GM18507 (cell line): ENCODE data around the gene TRPV6.

Experiments
- DNase-seq: peaks from one replicate; pipeline ENCODE4 v3.0.0; 2011; ENCODE audit warnings: low read depth; ENCODE audit not compliant: insufficient read length; ENCODE audit errors: extremely low spot score
- FAIRE-seq: peaks from 2 replicates; lab custom pipeline; 2011; peaks lifted over from hg19 to GRCh38; lab: Jason Lieb, UNC

TRPV6 gene

DNA sequence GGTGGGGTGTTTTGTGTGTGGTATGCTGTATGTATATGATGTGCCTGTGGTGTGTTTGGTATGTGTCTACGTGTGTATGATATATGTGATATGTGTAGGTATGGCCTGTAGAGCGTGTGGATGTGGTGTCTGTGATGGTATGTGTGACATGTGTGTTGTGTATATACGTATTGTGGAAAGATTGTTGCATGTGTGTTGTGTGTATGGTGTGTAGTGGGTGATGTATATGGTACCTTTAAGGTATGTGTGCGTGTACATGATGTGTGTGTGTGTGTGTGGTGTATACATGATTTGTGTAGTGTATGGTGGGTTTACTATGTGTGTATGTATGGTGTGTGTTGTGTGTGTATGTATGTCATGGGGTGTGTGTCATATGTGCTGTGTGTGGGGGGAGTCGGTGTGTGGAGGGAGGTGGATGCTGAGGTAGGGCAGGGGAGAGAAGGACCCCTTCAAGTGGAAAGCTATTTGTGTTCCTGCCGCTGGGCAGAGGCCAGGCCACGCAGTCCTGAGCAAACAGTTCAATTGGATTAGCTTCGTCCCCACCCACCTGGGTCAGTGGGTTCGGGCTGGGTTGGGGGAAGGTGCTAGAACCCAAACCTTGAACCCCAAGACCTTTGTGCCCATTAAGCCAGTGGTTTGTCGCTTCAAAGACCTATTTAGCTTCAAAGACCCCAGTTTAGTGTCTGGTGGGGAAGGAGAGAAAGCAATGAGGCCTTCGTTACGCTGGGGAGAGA lies 1.9 kb upstream of the TRPV6 start:
- FAIRE-seq: no peak
- DNase-seq: no peak

DNA sequence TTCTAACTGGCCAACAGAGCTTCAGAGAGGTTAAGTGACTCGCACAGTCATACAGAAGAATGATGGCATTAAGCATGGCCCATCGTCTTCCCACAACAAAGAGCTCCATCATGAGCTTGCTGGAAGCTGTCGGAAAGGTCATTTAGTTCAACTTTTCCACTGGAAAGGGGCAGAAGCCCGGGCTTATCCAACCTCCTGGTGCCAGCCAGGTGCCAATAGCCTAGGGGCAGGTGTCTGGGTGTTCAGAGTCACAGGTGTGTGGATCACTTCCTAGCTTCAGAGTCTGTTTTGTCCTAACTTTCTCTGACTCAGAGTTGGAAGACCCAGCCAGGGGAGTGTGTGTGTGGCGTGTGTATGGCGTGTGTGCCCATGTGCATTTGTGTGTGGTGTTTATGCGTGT lies 1.3 kb upstream of the TRPV6 start:
- no peak for FAIRE-seq

DNA sequence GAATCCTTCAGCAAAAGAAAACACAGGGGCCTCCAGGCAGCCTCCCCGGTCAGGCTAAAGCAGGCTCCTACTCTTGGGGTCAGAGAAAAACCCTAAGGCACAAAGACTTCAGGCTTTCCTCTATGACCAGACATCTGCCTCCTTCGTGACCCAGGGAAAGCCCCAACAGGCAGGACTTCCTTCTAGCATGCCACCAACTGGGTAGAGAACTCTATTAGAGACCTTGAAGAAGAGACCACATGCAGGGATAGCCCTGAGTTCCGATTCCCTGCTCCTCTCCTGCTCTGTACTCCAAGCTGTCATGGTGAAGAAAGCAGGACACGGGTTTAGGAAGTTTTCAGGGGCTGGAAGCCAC lies 1.3 kb downstream of the TRPV6 start:
- FAIRE-seq: no peak
- no peak for DNase-seq

More for the DNA sequence above, 1.3 kb upstream of the TRPV6 start:
- no peak for DNase-seq

DNA sequence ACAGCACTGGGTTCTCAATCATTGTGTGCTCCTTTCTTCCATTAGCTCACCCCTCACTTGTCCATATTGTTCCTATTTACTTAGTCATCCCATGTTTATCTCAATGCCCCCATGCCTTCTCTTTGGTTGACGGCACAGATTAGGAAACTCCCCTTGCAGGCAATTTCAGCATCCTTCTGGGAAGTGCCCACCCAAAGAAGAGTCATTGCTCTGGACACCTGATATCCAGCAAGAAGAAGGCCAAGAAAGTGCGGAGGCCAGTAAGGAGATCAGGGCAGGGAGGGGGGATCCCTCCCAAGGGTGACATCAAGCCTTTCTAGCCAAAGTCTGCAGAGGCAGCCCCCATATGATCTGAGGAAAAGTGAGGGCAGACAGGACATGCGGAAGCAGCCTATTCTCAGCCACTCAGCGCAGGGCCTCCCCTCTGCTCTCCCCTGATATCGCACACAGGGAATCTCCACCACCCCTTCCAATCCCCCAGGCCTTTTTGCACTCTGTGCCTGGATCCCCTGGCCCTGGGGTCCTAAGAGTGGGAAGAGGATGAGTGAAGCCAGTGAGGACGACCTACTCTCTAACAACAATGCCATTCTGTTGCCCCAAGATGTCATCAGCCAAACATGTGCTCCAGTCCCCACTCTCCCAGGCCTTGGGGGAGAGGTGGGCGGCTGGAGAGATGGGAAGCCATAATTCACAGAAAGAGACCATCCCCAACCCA lies 1.8 kb downstream of the TRPV6 start:
- DNase-seq: no peak
- FAIRE-seq: no peak

DNA sequence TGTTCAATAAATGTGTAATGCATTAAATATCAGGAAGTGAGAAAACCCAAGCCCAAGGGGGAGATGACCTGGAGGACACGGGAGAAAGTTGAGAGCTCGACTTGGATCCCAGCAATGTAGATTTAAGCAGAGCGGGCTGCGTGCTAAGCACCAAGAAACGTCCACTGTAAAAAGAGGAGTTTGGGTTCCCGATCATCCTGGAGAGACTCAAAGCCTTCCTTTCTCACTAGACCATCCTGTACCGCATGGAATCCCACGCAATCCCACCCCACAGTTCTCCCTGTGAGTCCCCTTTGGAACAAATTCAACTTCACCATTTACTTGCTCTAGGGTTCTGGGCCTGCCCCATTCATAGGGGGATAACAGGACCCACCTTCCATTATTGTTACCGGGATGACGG lies 2.4 kb downstream of the TRPV6 start:
- FAIRE-seq: no peak

DNA sequence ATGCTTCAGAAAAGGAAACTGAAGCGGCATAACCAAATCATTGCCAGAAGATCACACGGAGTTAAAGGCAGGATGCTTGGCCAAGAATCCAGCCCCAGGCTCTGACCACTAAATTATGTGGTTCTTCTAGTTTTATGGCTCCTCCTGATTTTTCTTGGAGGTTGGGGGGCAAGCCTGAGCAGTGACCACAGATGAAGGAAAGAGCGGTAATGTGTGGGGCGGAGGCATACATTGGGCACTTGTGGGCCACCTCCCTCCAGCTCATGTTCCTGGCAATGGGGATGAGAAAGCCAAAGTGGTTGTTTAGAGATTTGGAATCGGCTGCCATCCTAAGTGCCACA lies 3.2 kb downstream of the TRPV6 start:
- DNase-seq (no peak), FAIRE-seq (no peak)

More for the DNA sequence above, 2.4 kb downstream of the TRPV6 start:
- DNase-seq: no peak

DNA sequence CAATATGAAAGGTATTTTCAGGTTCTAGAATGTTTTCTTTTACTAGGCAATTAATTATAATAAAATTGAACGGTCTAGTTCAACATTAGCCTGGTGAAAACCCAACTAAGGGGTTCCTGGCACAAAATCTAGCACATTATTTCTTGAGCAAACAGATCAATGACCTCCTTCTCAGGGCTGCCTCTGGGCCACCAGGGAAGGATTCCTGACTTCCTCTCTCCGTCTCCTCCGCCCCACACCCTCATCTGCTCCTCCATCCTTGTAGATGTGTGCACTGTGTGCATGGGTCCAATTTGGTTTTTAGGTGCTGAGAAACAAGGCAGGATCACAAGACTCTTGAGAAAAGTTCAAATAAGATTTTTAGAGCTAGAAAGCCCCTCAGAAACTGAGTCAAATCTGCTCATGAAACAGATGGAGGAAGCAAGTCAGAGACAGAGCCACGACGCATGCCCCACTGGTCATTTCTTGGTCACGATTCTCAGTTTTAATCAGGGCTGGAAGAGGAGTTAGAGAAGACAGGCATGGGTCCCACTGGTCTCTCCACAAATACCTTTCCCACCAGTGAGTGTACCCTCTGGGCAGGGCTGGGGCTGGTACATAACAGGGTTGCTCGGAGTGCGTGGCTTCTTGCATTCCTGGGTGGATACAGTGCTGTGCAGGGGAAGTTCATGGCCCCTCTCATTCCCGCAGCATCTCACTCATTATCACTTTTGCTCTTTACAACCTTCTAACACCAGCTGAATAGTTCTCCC lies 3.8 kb downstream of the TRPV6 start:
- FAIRE-seq: peak; percentile 39
- no peak for DNase-seq

DNA sequence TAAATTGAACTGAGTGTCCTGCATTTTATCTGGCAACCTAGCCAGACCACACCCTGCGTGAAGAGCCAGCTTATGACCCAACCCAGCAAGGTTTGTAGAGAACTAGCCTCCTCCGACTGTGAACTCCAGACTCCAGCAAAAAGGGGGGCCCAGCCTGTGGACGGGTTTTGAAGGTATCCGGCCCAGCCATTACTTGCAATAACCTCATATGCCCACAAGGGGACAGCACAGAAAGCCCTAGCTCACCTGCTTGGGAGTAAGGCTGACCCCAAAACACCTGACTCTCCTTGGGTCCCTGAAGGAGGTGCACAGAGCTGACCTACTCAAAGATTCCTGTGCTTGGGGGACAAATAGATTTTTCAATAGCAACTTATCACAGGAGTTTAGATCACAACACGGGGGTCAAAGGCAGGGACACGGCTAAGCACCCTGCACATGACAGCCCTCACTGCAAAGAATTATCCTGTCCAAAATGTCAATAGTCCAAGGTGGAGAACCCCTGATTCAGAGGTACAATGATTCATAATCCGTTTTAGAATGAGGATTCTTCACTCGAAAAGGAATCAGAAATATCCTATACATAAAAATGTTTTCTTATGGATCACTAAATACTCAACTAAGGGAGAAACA lies 4.6 kb downstream of the TRPV6 start:
- no peak for DNase-seq
- peak; percentile 44 for FAIRE-seq

DNA sequence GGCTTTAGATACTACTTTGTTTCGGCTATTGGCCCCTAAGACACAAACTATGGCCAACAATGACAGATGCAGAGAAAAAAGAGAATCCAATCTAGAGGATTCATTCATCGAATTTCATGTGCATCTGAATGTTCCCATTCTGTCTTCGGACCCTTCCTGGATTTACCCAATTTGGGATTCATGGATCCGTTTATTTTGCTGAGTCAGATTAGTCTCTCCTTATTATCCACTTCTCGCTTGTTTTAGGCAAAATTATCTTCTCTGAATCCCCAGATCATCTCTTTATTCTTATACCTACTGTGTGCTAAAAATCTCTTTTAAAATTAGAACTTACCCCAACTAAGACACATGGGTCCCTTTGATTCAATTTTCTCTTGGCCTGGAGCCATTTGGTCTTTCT lies 6.5 kb downstream of the TRPV6 start:
- FAIRE-seq: no peak
- no peak for DNase-seq

DNA sequence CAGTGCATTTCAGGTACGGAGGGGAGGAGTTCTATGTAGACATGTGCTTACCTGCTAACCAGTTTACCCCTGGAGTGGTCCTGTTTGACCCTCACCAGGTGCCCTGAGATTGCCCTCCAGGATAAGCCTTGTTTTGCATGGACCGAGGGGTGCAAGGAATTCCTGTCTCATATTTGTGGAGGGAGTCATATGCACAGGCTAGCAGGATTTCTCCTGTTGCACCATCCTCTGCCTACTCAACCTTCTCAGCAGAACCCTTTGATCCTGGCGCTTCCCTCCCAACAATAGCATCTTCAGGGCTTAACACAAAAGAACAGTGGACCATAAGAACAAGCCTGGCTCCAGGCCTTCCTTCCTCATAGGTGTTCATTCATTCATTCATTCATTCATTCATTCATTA lies 7.2 kb downstream of the TRPV6 start:
- no peak for FAIRE-seq

DNA sequence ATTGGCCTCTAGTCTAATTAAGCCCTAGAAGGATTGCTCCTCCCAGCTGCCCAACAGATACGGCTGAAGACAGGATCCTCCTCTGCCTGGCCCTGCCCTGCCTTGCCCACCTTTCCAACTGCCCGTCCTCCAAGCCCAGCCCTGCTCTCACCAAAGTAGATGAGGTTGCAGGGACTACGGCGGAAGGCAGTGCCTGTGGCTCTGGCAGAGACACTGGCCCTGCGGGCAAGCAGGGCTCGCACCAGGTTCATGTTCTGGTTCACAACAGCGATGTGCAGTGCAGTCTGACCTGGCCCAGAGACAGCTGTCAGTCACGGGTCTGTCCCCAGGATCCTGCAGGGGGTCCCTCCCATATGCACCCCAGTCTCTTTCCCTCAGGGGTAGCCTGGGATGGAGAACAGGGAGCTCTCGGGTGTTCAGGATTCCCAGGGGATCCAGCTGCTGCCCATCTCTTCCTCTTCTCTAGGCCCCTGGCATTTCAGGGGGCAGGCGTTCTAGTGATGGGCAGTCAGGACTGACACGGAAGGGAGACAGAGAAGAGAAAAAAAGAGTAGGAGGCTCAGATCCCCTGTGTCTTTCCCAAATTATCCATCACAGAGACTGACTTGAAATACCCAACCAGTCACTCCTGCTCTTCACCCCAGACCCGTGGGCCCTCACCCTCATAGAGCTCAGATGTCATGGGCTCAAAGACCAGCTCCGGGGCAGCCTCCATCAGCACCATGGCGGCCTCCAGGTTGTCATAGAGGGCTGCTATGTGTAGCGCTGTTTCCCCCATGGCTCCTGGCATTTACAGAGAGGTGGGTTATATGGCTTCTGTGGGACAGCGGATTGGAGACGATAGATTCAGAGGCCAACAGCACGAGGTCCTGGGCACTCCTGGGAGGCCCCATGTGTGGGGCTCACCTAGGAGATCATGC lies 8.3 kb downstream of the TRPV6 start:
- DNase-seq (no peak), FAIRE-seq (no peak)

More for the DNA sequence above, 7.2 kb downstream of the TRPV6 start:
- DNase-seq: no peak

DNA sequence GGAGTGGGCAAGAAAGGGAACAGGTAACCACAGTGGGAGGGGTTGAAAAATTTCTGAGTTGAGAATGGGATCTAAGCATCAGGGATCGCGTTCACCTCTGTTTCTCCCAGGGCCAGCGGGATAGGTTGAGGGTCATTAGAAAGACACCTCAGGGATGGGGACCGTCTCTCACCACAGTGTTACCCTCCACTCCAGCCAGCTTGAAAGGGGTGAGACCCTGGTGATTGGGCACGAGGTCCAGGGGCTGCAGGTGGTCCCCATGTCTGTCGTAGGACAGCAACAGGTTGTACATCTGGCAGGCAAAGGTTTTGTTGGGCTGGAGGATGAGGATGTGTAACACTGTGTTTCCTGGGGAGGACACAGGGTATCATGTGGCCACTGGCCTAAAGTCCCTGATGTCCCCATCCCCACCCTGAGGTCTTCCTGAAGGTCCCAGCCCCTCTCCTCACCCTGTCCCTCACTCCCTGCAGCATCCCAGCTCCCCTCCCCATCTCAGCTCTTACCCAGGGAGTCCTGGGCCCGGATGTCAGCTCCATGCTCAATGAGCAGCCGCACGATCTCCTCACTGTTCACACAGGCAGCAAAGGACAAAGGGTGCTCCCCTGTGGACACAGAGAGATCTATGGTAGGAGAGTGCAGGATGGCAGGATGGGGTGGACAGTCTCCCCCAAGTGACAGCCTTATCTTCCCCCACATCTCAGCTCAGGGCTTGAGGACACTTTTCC lies 9.1 kb downstream of the TRPV6 start:
- FAIRE-seq (no peak), DNase-seq (no peak)

DNA sequence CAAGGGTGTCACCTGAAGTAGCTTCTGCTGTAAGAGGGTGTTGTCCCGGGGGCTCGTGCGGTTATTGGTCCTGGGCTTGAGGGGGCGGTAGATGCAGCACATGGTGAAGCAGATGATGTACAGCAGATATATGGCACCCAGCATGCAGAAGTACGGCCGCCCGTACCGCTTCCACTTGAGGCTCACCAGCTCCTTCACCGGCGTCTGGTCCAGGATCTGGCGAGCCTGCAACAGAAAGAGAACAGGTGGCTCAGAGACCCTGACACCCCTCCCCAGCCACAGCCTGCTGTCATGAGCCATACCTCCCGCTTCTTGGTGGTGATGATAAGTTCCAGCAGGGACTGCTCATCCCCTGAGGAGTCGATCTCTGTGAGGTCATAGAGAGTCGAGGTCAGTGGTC lies 10.1 kb downstream of the TRPV6 start:
- FAIRE-seq (no peak), DNase-seq (no peak)

DNA sequence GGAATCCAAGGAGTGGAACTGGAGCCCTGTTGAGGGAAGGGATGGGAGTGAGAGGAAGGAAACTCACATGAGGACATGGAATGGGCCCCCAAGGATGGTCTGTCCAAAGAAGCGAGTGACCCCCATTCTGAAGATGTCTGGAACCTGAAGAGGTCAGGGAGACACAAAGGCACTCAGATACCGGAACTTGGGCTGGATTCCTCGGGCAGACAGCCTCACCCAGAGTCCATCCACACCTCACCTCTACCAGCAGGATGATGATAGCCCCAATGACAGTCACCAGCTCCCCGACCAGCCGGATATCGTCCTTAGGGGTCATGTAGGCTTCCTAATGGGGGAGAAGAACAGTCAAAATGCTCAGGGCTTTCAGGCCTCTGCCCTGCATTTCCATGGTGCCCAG lies 10.7 kb downstream of the TRPV6 start:
- FAIRE-seq: no peak
- DNase-seq: no peak

DNA sequence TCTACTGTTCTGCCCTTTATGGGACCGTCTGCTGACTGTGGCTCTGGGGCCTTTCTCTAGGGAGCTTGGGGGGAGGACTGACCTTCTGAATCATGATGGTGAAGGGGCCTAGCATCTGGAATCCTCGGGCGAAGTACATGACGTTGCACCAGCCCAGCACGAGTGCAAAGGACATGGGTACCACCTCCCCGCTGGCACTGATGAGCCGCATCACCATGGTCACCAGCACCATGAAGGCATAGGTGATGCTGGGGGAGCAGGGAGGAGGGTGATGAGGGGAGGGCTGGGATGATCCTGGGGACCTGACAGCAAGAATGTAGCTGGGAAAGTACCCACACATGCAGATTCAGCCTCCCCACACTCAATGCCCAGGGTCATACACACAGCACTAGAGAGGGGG lies 11.1 kb downstream of the TRPV6 start:
- DNase-seq (no peak), FAIRE-seq (no peak)

DNA sequence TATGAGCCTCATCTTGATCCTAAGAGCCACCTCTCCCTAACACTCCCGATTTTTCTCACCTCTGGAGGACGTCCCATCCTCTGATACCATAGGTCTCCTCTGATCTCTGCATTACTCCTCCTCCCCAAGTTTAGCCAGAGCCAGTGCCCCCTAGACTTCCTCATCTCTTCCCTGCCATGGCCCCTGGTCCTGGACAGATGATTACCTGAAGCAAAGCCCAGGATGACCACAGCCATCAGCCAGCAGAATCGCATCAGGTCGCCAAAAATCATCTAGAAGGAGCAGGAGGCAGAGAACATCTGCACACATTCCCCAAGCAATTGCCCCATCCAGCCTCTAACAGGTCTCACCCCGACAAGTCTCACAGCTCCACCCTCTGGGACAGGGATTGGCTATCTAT lies 11.7 kb downstream of the TRPV6 start:
- no peak for FAIRE-seq
- no peak for DNase-seq

DNA sequence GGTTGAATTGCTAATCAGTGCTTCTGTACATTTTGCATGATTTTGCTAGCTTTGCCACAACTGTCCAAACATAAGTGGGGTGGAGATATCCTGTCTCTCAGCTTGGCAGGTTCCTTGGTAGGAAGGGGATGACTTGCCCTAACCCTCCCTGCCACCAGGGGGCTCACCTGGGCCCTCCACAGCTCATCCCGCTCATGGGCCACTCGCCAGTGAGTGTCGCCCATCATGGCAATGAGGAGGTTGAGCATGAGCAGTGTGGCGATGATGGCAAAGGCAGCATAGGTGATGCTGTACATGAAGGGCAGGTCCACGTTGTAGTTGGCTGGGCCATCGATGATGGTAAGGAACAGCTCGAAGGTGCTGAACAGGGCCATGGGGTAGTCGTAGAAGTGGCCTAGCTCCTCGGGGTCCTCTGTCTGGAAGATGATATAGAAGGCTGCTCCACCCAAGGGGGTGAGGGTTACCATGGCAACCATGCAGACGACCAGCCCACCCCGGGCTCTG lies 12.2 kb downstream of the TRPV6 start:
- peak; percentile 61 for FAIRE-seq
- DNase-seq: no peak

DNA sequence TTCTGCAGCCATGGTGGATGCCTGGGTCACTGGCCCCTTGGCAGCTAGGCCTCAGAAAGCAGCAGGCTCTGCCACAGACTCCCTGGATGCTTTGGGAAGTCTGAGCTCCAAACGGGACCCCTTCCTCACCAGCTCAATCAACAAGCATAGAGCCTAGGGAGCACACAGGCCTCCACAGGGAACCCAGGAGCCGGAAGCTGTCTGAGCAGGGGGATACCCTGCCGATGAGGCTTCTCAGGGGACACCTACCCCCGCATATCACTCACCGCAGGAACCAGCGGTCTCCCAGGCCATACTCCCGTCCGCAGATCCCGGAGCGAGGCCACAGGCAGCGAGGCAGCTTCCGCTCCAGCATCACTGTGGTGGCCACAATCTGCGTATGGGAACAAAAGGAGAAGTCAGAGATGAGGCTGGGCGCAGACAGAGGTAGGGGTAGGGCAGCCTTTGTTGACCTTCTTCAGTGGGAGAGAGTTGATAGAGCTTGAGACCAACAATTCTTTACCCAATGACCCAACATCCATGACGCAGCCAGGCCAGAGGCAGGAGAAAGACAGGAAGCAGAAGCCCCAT lies 13.4 kb downstream of the TRPV6 start:
- FAIRE-seq: no peak
- DNase-seq: no peak
